Mesendoderm (in vitro differentiated cells): Measurements from ENCODE around the gene SDK2.

Experiments used
- DNase-seq: peaks from one replicate; pipeline ENCODE4 v3.0.0; 2013
- H2AK5ac ChIP-seq: 2 replicates; pipeline ENCODE4 v1.6.1; 2013; ENCODE audit warnings: low read length, inconsistent platforms
- H2BK120ac ChIP-seq: 2 replicates; pipeline ENCODE4 v1.6.1; 2013; ENCODE audit warnings: low read depth, mild to moderate bottlenecking, low read length, moderate library complexity, mixed read lengths
- H2BK15ac ChIP-seq: replicated peaks from 2 replicates; pipeline ENCODE4 v1.6.1; 2013; ENCODE audit warnings: low read depth, mild to moderate bottlenecking, moderate library complexity
- H2BK5ac ChIP-seq: 2 replicates; pipeline ENCODE4 v1.6.1; 2013; ENCODE audit warnings: low read length, inconsistent platforms
- H3K18ac ChIP-seq: 2 replicates; pipeline ENCODE4 v1.6.1; 2013; ENCODE audit warnings: mild to moderate bottlenecking, low read length, mixed read lengths
- H3K23ac ChIP-seq: one replicate; pipeline ENCODE4 v1.6.1; 2013; ENCODE audit warnings: low read length
- H3K27ac ChIP-seq: 2 replicates; pipeline ENCODE4 v1.5.1; 2013; ENCODE audit warnings: low read depth, mild to moderate bottlenecking, inconsistent platforms, low read length, moderate library complexity
- H3K27me3 ChIP-seq: 2 replicates; pipeline ENCODE4 v1.6.1; 2013; ENCODE audit warnings: low read length, control low read depth, mild to moderate bottlenecking, inconsistent platforms; ENCODE audit not compliant: insufficient read depth, poor library complexity
- H3K36me3 ChIP-seq: 2 replicates; pipeline ENCODE4 v1.6.1; 2013; ENCODE audit warnings: low read length, inconsistent platforms; ENCODE audit not compliant: control insufficient read depth, insufficient read depth
- H3K4ac ChIP-seq: one replicate; pipeline ENCODE4 v1.6.1; 2013; ENCODE audit warnings: low read depth, mild to moderate bottlenecking, low read length, moderate library complexity
- H3K4me1 ChIP-seq: 2 replicates; pipeline ENCODE4 v1.6.1; 2013; ENCODE audit warnings: low read depth, low read length, inconsistent platforms; ENCODE audit not compliant: control insufficient read depth
- H3K4me2 ChIP-seq: 2 replicates; pipeline ENCODE4 v1.6.1; 2013; ENCODE audit warnings: low read length
- H3K4me3 ChIP-seq: 2 replicates; pipeline ENCODE4 v1.5.1; 2013; ENCODE audit warnings: mild to moderate bottlenecking, low read length
- H3K56ac ChIP-seq: one replicate; pipeline ENCODE4 v1.6.1; 2013; ENCODE audit warnings: low read length
- H3K79me1 ChIP-seq: 2 replicates; pipeline ENCODE4 v1.6.1; 2013; ENCODE audit warnings: low read length, inconsistent platforms
- H3K79me2 ChIP-seq: 2 replicates; pipeline ENCODE4 v1.6.1; 2013; ENCODE audit warnings: mild to moderate bottlenecking, low read length; ENCODE audit not compliant: control insufficient read depth, insufficient read depth
- H3K9ac ChIP-seq: 2 replicates; pipeline ENCODE4 v1.6.1; 2013; ENCODE audit warnings: low read length, inconsistent platforms
- H4K5ac ChIP-seq: one replicate; pipeline ENCODE4 v1.6.1; 2013; ENCODE audit warnings: low read length
- H4K8ac ChIP-seq: one replicate; pipeline ENCODE4 v1.6.1; 2013; ENCODE audit warnings: low read depth, mild to moderate bottlenecking, control low read depth, low read length, moderate library complexity
- WGBS: extraction: QIAGEN DNeasy Blood & Tissue Kit; methylation state at CpG from one replicate; pipeline ENCODE4 v1.1.7; 2013; ENCODE audit warnings: low lambda C conversion rate, missing lambda C conversion rate; ENCODE audit not compliant: insufficient coverage; ENCODE audit errors: extremely low coverage; 5-methylcytosine and 5-hydroxymethylcytosine counted together

SDK2 gene

DNA sequence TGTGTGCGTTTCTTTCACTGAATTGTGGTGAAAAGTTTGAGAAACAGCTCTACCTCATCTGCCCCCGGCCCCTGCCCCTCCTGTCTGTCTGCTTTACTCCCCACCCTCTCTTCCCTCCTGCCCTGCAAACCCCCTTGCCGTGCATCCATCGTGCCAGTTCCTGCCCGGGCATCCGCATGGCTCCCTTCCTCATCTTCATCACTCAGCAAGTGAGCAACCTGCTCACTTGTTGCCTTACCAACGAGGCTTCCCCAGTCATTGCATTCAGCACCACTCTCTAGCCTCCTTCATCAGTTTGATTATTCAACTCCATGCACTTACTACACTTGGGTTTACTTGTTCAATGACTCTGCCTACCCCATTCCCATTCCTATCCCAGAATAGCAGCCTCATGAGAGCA is 34.8 kb upstream of the SDK2 start:
- H2BK5ac ChIP-seq, result no peak overlapping the region

GRCh38 chr17:73669771-73670170 is 25.5 kb upstream of the SDK2 start:
- Histone ChIP-seq H3K9ac (no peak overlapping the region), H3K4me3 (no peak overlapping the region), H3K56ac (no peak overlapping the region), H3K23ac (no peak overlapping the region), H3K79me1 (no peaks in the 10 kb centered on the region), H2BK15ac (no peak overlapping the region), H2BK120ac (no peak overlapping the region), H3K27me3 (no peaks in the 10 kb centered on the region), H2AK5ac (no peak overlapping the region), H3K4me2 (no peak overlapping the region), H3K36me3 (no peaks in the 10 kb centered on the region), H3K27ac (no peak overlapping the region), H3K79me2 (no peaks in the 10 kb centered on the region), H3K18ac (no peak overlapping the region), H2BK5ac (no peak overlapping the region), H3K4me1 (no peaks in the 10 kb centered on the region), H4K8ac (no peak overlapping the region), H4K5ac (no peak overlapping the region), H3K4ac (no peak overlapping the region)
- no CpG with 5 or more reads among the region's 3 CpGs for WGBS
- DNase-seq, result no peak

More for the DNA sequence above, 34.8 kb upstream of the SDK2 start:
- no peak overlapping the region for H3K23ac ChIP-seq
- no peaks in the 10 kb centered on the region for H3K36me3 ChIP-seq
- H3K4me2 ChIP-seq, result no peak overlapping the region
- no peak for DNase-seq
- WGBS, result no CpG with 5 or more reads among the region's 7 CpGs
- no peak overlapping the region for H3K9ac ChIP-seq
- H3K27ac ChIP-seq, result no peak overlapping the region
- no peaks in the 10 kb centered on the region for H3K79me2 ChIP-seq
- H3K56ac ChIP-seq, result no peak overlapping the region
- no peak overlapping the region for H2AK5ac ChIP-seq
- H3K4me1 ChIP-seq, result no peaks in the 10 kb centered on the region
- no peaks in the 10 kb centered on the region for H3K79me1 ChIP-seq
- no peak overlapping the region for H3K18ac ChIP-seq
- no peak overlapping the region for H2BK120ac ChIP-seq
- H2BK15ac ChIP-seq, result no peak overlapping the region
- H3K4me3 ChIP-seq, result no peak overlapping the region
- H3K4ac ChIP-seq, result no peak overlapping the region
- no peak overlapping the region for H4K8ac ChIP-seq
- H3K27me3 ChIP-seq, result no peaks in the 10 kb centered on the region
- H4K5ac ChIP-seq, result no peak overlapping the region

DNA sequence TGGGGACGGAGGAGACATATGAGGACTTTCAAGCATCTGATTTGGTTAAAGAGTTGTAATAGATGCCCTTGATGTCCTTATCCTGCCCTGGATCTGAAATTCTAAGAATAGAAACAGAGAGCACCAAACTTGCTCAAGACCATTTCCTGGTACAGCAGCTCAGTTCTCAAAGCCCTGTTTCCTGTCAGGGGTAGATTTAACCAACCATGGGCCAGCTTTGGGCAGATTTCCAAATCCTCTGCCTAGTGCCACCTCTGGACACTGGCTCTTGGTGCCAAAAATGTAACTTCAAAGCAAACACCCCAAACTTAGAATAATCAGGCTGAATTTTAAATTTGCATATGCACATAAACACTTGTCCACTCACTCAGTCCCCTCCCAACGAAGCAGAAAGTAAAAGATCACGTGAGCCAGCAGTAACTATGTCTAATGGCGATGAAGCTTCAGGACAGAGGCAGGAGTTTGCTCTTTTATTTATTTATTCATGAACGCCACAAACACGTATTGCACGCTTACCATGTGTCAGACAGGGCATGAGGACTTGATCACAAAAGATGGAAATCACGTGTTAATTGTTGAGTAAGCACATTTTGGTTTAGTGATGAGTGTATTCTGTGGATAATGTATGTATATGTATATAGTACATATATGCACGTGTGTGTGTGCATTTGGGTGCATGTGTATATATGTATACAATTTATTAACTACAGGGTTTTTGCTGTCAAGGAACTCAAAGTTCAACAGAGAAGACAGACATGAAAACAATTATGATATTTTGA is 23.1 kb upstream of the SDK2 start:
- Histone ChIP-seq H2BK5ac (no peak overlapping the region), H2AK5ac (no peak overlapping the region), H3K9ac (no peak overlapping the region), H3K56ac (no peak overlapping the region), H2BK15ac (no peak overlapping the region), H4K5ac (no peak overlapping the region), H3K18ac (no peak overlapping the region), H3K27me3 (no peaks in the 10 kb centered on the region), H3K36me3 (no peaks in the 10 kb centered on the region), H3K23ac (no peak overlapping the region), H3K79me1 (no peaks in the 10 kb centered on the region), H3K79me2 (no peaks in the 10 kb centered on the region), H3K4me1 (no peaks in the 10 kb centered on the region), H3K4me3 (no peak overlapping the region), H3K27ac (no peak overlapping the region), H2BK120ac (no peak overlapping the region), H4K8ac (no peak overlapping the region), H3K4me2 (no peak overlapping the region), H3K4ac (no peak overlapping the region)
- DNase-seq, result no peak
- no CpG with 5 or more reads among the region's 9 CpGs for whole genome bisulfite sequencing

DNA sequence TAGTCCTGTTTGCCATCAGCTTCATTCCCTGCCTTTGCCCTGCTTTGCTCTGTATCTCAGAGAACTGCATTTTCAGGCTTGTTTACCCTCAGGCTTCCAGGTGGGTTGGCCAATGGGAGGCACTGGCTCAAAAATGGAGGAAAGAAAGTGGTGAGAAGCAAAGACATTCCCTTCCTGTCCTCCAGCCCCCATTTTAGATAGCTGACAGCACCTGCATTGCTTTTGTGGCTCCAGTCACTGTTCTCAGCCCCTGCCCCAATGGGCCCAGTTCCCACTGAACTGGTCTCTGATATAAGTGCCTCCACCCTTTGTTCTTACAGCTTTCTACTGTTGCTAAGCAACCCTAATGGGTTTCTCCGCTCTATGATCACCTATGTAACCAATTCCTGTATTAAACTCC is 19.4 kb upstream of the SDK2 start:
- no CpG with 5 or more reads among the region's 1 CpG for WGBS
- Histone ChIP-seq H3K56ac (no peak overlapping the region), H3K36me3 (no peaks in the 10 kb centered on the region), H2BK5ac (no peak overlapping the region), H4K5ac (no peak overlapping the region), H3K4me3 (no peak overlapping the region), H3K4ac (no peak overlapping the region), H3K4me1 (no peaks in the 10 kb centered on the region), H3K23ac (no peak overlapping the region), H3K79me1 (no peaks in the 10 kb centered on the region), H3K27me3 (no peaks in the 10 kb centered on the region), H3K9ac (no peak overlapping the region), H3K18ac (no peak overlapping the region), H3K79me2 (no peaks in the 10 kb centered on the region), H3K27ac (no peak overlapping the region), H2AK5ac (no peak overlapping the region), H2BK15ac (no peak overlapping the region), H4K8ac (no peak overlapping the region), H3K4me2 (no peak overlapping the region), H2BK120ac (no peak overlapping the region)
- peak; percentile 36 for DNase-seq

GRCh38 chr17:73660366-73660765 is 16.1 kb upstream of the SDK2 start:
- no peaks in the 10 kb centered on the region for H3K79me2 ChIP-seq
- H4K5ac ChIP-seq, result no peak overlapping the region
- no peak overlapping the region for H3K18ac ChIP-seq
- no peaks in the 10 kb centered on the region for H3K4me1 ChIP-seq
- no peak overlapping the region for H2AK5ac ChIP-seq
- H3K4ac ChIP-seq, result no peak overlapping the region
- WGBS, result no CpG with 5 or more reads among the region's 5 CpGs
- no peaks in the 10 kb centered on the region for H3K79me1 ChIP-seq
- no peaks in the 10 kb centered on the region for H3K36me3 ChIP-seq
- H2BK120ac ChIP-seq, result no peak overlapping the region
- H3K9ac ChIP-seq, result no peak overlapping the region
- DNase-seq, result no peak
- no peak overlapping the region for H2BK15ac ChIP-seq
- no peak overlapping the region for H2BK5ac ChIP-seq
- no peak overlapping the region for H3K23ac ChIP-seq
- H3K27ac ChIP-seq, result no peak overlapping the region
- H3K56ac ChIP-seq, result no peak overlapping the region
- no peaks in the 10 kb centered on the region for H3K27me3 ChIP-seq
- no peak overlapping the region for H3K4me2 ChIP-seq
- no peak overlapping the region for H3K4me3 ChIP-seq
- no peak overlapping the region for H4K8ac ChIP-seq
